HEK293 (cell line): ENCODE results near the gene PCLO.

Source experiments
- CTCF ChIA-PET: fragments of 350-600 bp; formaldehyde crosslinking; extraction: SDS; loops from one replicate; lab custom pipeline; 2021; ENCODE audit warnings: antibody characterized with exemption; lab: Yijun Ruan, JAX
- POLR2A ChIA-PET: fragments of 300-600 bp; formaldehyde crosslinking; extraction: SDS; loops from one replicate; lab custom pipeline; 2020; ENCODE audit warnings: antibody characterized with exemption, inconsistent platforms; lab: Yijun Ruan, JAX
- H3K27ac ChIP-seq: fragments of 200-500 bp; sonication (Bioruptor generic); 2 replicates; pipeline ENCODE4 v1.5.1; 2014; ENCODE audit warnings: low read depth, low read length, control low read depth, inconsistent platforms; ENCODE audit errors: extremely low read depth
- H3K36me3 ChIP-seq, 2 experiments: fragments of 200-500 bp in 1 of 2; sonication (Bioruptor generic) in 1 of 2; 1 replicate in 1 of 2; 2 replicates in 1 of 2; pipeline ENCODE4 v1.5.1; 2014 to 2017; ENCODE audit warnings: inconsistent platforms in 2 of 2, low read length in 2 of 2; ENCODE audit not compliant: control insufficient read depth in 2 of 2, insufficient read depth in 1 of 2
- H3K4me1 ChIP-seq: fragments of 200-500 bp; sonication (Bioruptor generic); 2 replicates; pipeline ENCODE4 v1.5.1; 2014; ENCODE audit warnings: mild to moderate bottlenecking, low read length, inconsistent platforms; ENCODE audit not compliant: control insufficient read depth, insufficient read depth
- H3K4me3 ChIP-seq: 2 replicates; pipeline ENCODE4 v1.5.1; 2011; ENCODE audit warnings: low read depth, mild to moderate bottlenecking, control low read depth, low read length, moderate library complexity
- H3K9me3 ChIP-seq: fragments of 200-500 bp; sonication (Bioruptor generic); 2 replicates; pipeline ENCODE4 v1.5.1; 2014; ENCODE audit warnings: low read depth, low read length, inconsistent platforms; ENCODE audit not compliant: control insufficient read depth, insufficient read depth
- BCL11A ChIP-seq: fragments of 450-650 bp; formaldehyde crosslinking; IDR thresholded peaks from 2 replicates; pipeline ENCODE4 v1.5.1; 2016; ENCODE audit warnings: low read depth, missing biosample characterization, missing genetic modification characterization
- GLI2 ChIP-seq: fragments of 450-650 bp; formaldehyde crosslinking; IDR thresholded peaks from 2 replicates; pipeline ENCODE4; 2017; ENCODE audit warnings: missing biosample characterization, missing genetic modification characterization, low read depth, borderline replicate concordance
- HIC1 ChIP-seq: fragments of 450-650 bp; formaldehyde crosslinking; IDR thresholded peaks from 2 replicates; pipeline ENCODE4 v1.5.1; 2016; ENCODE audit warnings: missing biosample characterization, missing genetic modification characterization
- IKZF3 ChIP-seq: fragments of 450-650 bp; IDR thresholded peaks from 2 replicates; pipeline ENCODE4 v1.5.0; 2018; ENCODE audit warnings: missing biosample characterization, mild to moderate bottlenecking, missing genetic modification characterization, moderate library complexity
- KLF16 ChIP-seq: fragments of 450-650 bp; formaldehyde crosslinking; IDR thresholded peaks from 2 replicates; pipeline ENCODE4 v1.5.1; 2017; ENCODE audit warnings: missing biosample characterization, missing genetic modification characterization
- KLF8 ChIP-seq: fragments of 450-650 bp; formaldehyde crosslinking; IDR thresholded peaks from 2 replicates; pipeline ENCODE4 v1.5.1; 2016; ENCODE audit warnings: missing biosample characterization, missing genetic modification characterization
- OVOL3 ChIP-seq: fragments of 450-650 bp; formaldehyde crosslinking; IDR thresholded peaks from 2 replicates; pipeline ENCODE4 v1.5.1; 2016; ENCODE audit warnings: missing biosample characterization, missing genetic modification characterization
- ZBTB1 ChIP-seq: fragments of 450-650 bp; formaldehyde crosslinking; IDR thresholded peaks from 2 replicates; pipeline ENCODE4 v1.5.1; 2016; ENCODE audit warnings: missing biosample characterization, missing genetic modification characterization
- ZBTB10 ChIP-seq: fragments of 450-650 bp; formaldehyde crosslinking; IDR thresholded peaks from 2 replicates; pipeline ENCODE4 v1.5.1; 2016; ENCODE audit warnings: missing biosample characterization, missing genetic modification characterization
- ZBTB26 ChIP-seq: fragments of 450-650 bp; formaldehyde crosslinking; optimal IDR thresholded peaks from 2 replicates; pipeline ENCODE3; 2016; ENCODE audit warnings: missing biosample characterization, mild to moderate bottlenecking, missing genetic modification characterization
- ZBTB6 ChIP-seq: fragments of 450-650 bp; formaldehyde crosslinking; IDR thresholded peaks from 2 replicates; pipeline ENCODE4 v1.5.1; 2017; ENCODE audit warnings: missing biosample characterization, missing genetic modification characterization
- ZEB2 ChIP-seq: fragments of 450-650 bp; formaldehyde crosslinking; IDR thresholded peaks from 2 replicates; pipeline ENCODE4 v1.5.1; 2016; ENCODE audit warnings: missing biosample characterization, missing genetic modification characterization
- ZNF146 ChIP-seq: fragments of 450-650 bp; formaldehyde crosslinking; IDR thresholded peaks from 2 replicates; pipeline ENCODE4 v1.5.1; 2016; ENCODE audit warnings: missing biosample characterization, missing genetic modification characterization
- ZNF311 ChIP-seq: fragments of 450-650 bp; formaldehyde crosslinking; IDR thresholded peaks from 2 replicates; pipeline ENCODE4 v1.5.1; 2017; ENCODE audit warnings: missing biosample characterization, missing genetic modification characterization, borderline replicate concordance
- ZNF324 ChIP-seq: fragments of 450-650 bp; formaldehyde crosslinking; IDR thresholded peaks from 2 replicates; pipeline ENCODE4 v1.5.1; 2016; ENCODE audit warnings: missing biosample characterization, missing genetic modification characterization
- ZNF341 ChIP-seq: fragments of 450-650 bp; formaldehyde crosslinking; IDR thresholded peaks from 2 replicates; pipeline ENCODE4; 2016; ENCODE audit warnings: low read depth, missing biosample characterization, missing genetic modification characterization
- ZNF639 ChIP-seq: fragments of 450-650 bp; formaldehyde crosslinking; IDR thresholded peaks from 2 replicates; pipeline ENCODE4 v1.5.1; 2016; ENCODE audit warnings: missing biosample characterization, missing genetic modification characterization
- ZNF704 ChIP-seq: fragments of 450-650 bp; formaldehyde crosslinking; IDR thresholded peaks from 2 replicates; pipeline ENCODE4 v1.5.1; 2016; ENCODE audit warnings: missing biosample characterization, missing genetic modification characterization
- ZNF76 ChIP-seq: fragments of 450-650 bp; formaldehyde crosslinking; IDR thresholded peaks from 2 replicates; pipeline ENCODE4; 2016; ENCODE audit warnings: low read depth, missing biosample characterization, missing genetic modification characterization, borderline replicate concordance

The PCLO gene

GRCh38 chr7:83162402-83163256, at the start of gene PCLO (continued):
- peak; percentile 87 for TF ChIP-seq ZBTB26 (tag by site-specific recombination)
- 0 out of 2 replicates have a peak, but pooled peaks have one; percentile 19 for TF ChIP-seq KLF16
- TF ChIP-seq ZNF146, result no peak
- no peak for TF ChIP-seq OVOL3 (tag by site-specific recombination)
- TF ChIP-seq KLF8 (tag by site-specific recombination), result peak; percentile 61; the same call in 1 of the 2 replicates
- peak; percentile 58 for TF ChIP-seq IKZF3 (tag by site-specific recombination)
- TF ChIP-seq ZNF76 (tag by site-specific recombination), result peak; percentile 55; the same call in 1 of the 2 replicates
- TF ChIP-seq ZBTB10 (tag by site-specific recombination), result peak; percentile 57; the same call in 1 of the 2 replicates
- TF ChIP-seq ZEB2, result peak; percentile 69
- no peak for TF ChIP-seq ZBTB1 (tag by site-specific recombination)
- peak; percentile 96 for TF ChIP-seq HIC1
- TF ChIP-seq ZNF341 (tag by site-specific recombination), result peak; percentile 88
- TF ChIP-seq ZNF324, result no peak
- TF ChIP-seq, all 188 proteins: peak for 43

- CTCF ChIA-PET, result no interaction called here
Measured at GRCh38 chr7:83211685-83212084, 49.0 kb upstream of the PCLO start.

More at GRCh38 chr7:83211685-83212084, 49.0 kb upstream of the PCLO start:
- POLR2A ChIA-PET, result no interaction called here
- Histone ChIP-seq H3K9me3 (no peaks in the 10 kb centered on the region), H3K4me3 (no peak overlapping the region), H3K36me3 (no peaks in the 10 kb centered on the region), H3K4me1 (no peaks in the 10 kb centered on the region)
- TF ChIP-seq GLI2 (tag by site-specific recombination) (no peak), ZNF341 (tag by site-specific recombination) (no peak), ZNF704 (tag by site-specific recombination) (no peak), ZNF639 (tag by site-specific recombination) (no peak), BCL11A (tag by site-specific recombination) (no peak), ZBTB6 (no peak), ZNF311 (no peak)
- TF ChIP-seq, all 188 proteins: peak for 0
- no peak overlapping the region for H3K27ac ChIP-seq
